GM23338 (cell line): ENCODE results near the gene LRIT1. TPM values are rescaled to one million over a fixed set of nuclear protein-coding genes. Genes with fewer than 3 reads are reported as not detected.

Experiments used
- ATAC-seq: fragments of 200-7000 bp; cut with Tn5 transposase; 3 replicates; pipeline ENCODE4 v1.9.1; 2020
- DNase-seq: peaks from one replicate; pipeline ENCODE4 v3.0.0-alpha.2; 2015; ENCODE audit warnings: low spot score
- H2AFZ ChIP-seq: fragments of 200-600 bp; sonication (generic); 2 replicates; pipeline ENCODE4 v1.8.0; 2016; ENCODE audit warnings: antibody characterized with exemption, mild to moderate bottlenecking, moderate library complexity
- H3F3A ChIP-seq: fragments of 200-600 bp; sonication (generic); replicated peaks from 2 replicates; pipeline ENCODE4 v1.8.0; 2017; ENCODE audit warnings: antibody characterized with exemption, mixed run types, low read depth
- H3K27ac ChIP-seq: fragments of 200-600 bp; sonication (generic); 2 replicates; pipeline ENCODE4 v1.6.1; 2016; ENCODE audit warnings: low read depth
- H3K27me3 ChIP-seq: fragments of 200-600 bp; sonication (generic); 2 replicates; pipeline ENCODE4 v1.8.0; 2016; ENCODE audit warnings: mild to moderate bottlenecking, mixed run types, moderate library complexity; ENCODE audit not compliant: insufficient read depth
- H3K36me3 ChIP-seq: fragments of 200-600 bp; sonication (generic); 2 replicates; pipeline ENCODE4 v1.8.0; 2016; ENCODE audit warnings: mild to moderate bottlenecking; ENCODE audit not compliant: insufficient read depth
- H3K4me1 ChIP-seq: fragments of 200-600 bp; sonication (generic); 2 replicates; pipeline ENCODE4 v1.8.0; 2016; ENCODE audit warnings: mild to moderate bottlenecking, moderate library complexity; ENCODE audit not compliant: insufficient read depth
- H3K4me2 ChIP-seq: fragments of 200-600 bp; sonication (generic); 2 replicates; pipeline ENCODE4 v1.7.1; 2017; ENCODE audit warnings: mixed run types
- H3K4me3 ChIP-seq: fragments of 200-600 bp; sonication (generic); 2 replicates; pipeline ENCODE4 v1.6.1; 2016; ENCODE audit warnings: mixed run types
- H3K79me2 ChIP-seq: fragments of 200-600 bp; sonication (generic); replicated peaks from 2 replicates; pipeline ENCODE4 v1.8.0; 2017; ENCODE audit warnings: mild to moderate bottlenecking; ENCODE audit not compliant: insufficient read depth
- H3K9me2 ChIP-seq: fragments of 200-600 bp; sonication (generic); 2 replicates; pipeline ENCODE4 v1.8.0; 2017; ENCODE audit not compliant: insufficient read depth
- H4K20me1 ChIP-seq: fragments of 200-600 bp; sonication (generic); replicated peaks from 2 replicates; pipeline ENCODE4 v1.8.0; 2017; ENCODE audit warnings: mild to moderate bottlenecking; ENCODE audit not compliant: insufficient read depth
- H3K27ac Mint-ChIP-seq: 2 replicates; pipeline ENCODE4 v1.8.0; 2020; ENCODE audit warnings: inconsistent platforms, mild to moderate bottlenecking, moderate library complexity, mixed read lengths
- H3K27me3 Mint-ChIP-seq: 3 replicates; pipeline ENCODE4 v1.8.0; 2022; ENCODE audit warnings: low read depth, mild to moderate bottlenecking, moderate library complexity, mixed read lengths, inconsistent platforms; ENCODE audit not compliant: insufficient read depth, poor library complexity
- H3K36me3 Mint-ChIP-seq: 3 replicates; pipeline ENCODE4 v1.8.0; 2021; ENCODE audit warnings: low read depth, mild to moderate bottlenecking, inconsistent platforms, moderate library complexity, mixed read lengths
- H3K4me1 Mint-ChIP-seq: 3 replicates; pipeline ENCODE4 v1.8.0; 2020; ENCODE audit warnings: mild to moderate bottlenecking, inconsistent platforms, mixed read lengths
- H3K4me3 Mint-ChIP-seq: 3 replicates; pipeline ENCODE4 v1.8.0; 2021; ENCODE audit warnings: moderate library complexity, mild to moderate bottlenecking, inconsistent platforms, mixed read lengths
- H3K9me3 Mint-ChIP-seq: 3 replicates; pipeline ENCODE4 v1.8.0; 2020; ENCODE audit warnings: moderate library complexity, mild to moderate bottlenecking, inconsistent platforms, mixed read lengths
- CREB1 ChIP-seq: fragments of 250-450 bp; sonication (Bioruptor Pico); IDR thresholded peaks from 2 replicates; pipeline ENCODE4 v1.5.0; 2020; ENCODE audit warnings: low read depth, mild to moderate bottlenecking, moderate library complexity
- EZH2 ChIP-seq: fragments of 200-600 bp; sonication (generic); IDR thresholded peaks from one replicate; pipeline ENCODE4 v1.8.0; 2017; ENCODE audit warnings: antibody characterized with exemption, mild to moderate bottlenecking, low read depth; ENCODE audit not compliant: unreplicated experiment
- EZH2phosphoT487 ChIP-seq: fragments of 200-600 bp; sonication (generic); IDR thresholded peaks from one replicate; pipeline ENCODE4 v1.8.1; 2018; ENCODE audit warnings: antibody characterized with exemption; ENCODE audit not compliant: unreplicated experiment
- JUNB ChIP-seq: IDR thresholded peaks from one replicate; pipeline ENCODE4 v1.6.1; 2016; ENCODE audit warnings: antibody characterized with exemption; ENCODE audit not compliant: unreplicated experiment
- NANOG ChIP-seq: IDR thresholded peaks from 2 replicates; pipeline ENCODE4 v1.6.1; 2016; ENCODE audit warnings: antibody characterized with exemption, borderline replicate concordance
- POLR2AphosphoS5 ChIP-seq: IDR thresholded peaks from 2 replicates; pipeline ENCODE4 v1.6.1; 2016; ENCODE audit warnings: antibody characterized with exemption, low read depth
- STAT1 ChIP-seq: IDR thresholded peaks from one replicate; pipeline ENCODE4 v1.6.1; 2016; ENCODE audit warnings: antibody characterized with exemption; ENCODE audit not compliant: unreplicated experiment
- ZNF114 ChIP-seq: fragments of 250-450 bp; sonication (Bioruptor Pico); IDR thresholded peaks from 2 replicates; pipeline ENCODE4 v1.5.0; 2020; ENCODE audit warnings: mild to moderate bottlenecking, moderate library complexity
- ZNF331 ChIP-seq: fragments of 250-450 bp; sonication (Bioruptor Pico); IDR thresholded peaks from 2 replicates; pipeline ENCODE4 v1.5.0; 2020; ENCODE audit warnings: low read depth, mild to moderate bottlenecking, moderate library complexity
- polyA plus RNA-seq: library from polyadenylated mRNA; unstranded; fragments of >200 nt; fragmentation: Nextera tagmentation; extraction: Ambion mirVana; gene quantifications from 2 replicates; pipeline ENCODE4 v1.2.1, GENCODE V29; 2016
- total RNA-seq: library from RNA; depleted of rRNA; stranded (reverse); fragments of >200 nt; shearing (Covaris generic); gene quantifications from 2 replicates; pipeline ENCODE4 v1.2.3, GENCODE V29; 2014
- TF ChIP-seq, protein P1 (sequence below), 2 experiments: fragments of 200-600 bp in 1 of 2; sonication (generic) in 1 of 2; conservative IDR thresholded peaks; 2 replicates each; pipeline versions ENCODE4 v1.5.1 to v1.6.1; 2016 to 2017; ENCODE audit warnings: antibody characterized with exemption in 2 of 2, low read depth in 2 of 2, mild to moderate bottlenecking in 2 of 2, moderate library complexity in 1 of 2
- TF ChIP-seq, protein P2 (sequence below): fragments of 250-450 bp; sonication (Bioruptor Pico); IDR thresholded peaks from 2 replicates; pipeline ENCODE4 v1.5.0; 2020; ENCODE audit warnings: mild to moderate bottlenecking, moderate library complexity
- TF ChIP-seq, protein P3 (sequence below): IDR thresholded peaks from one replicate; pipeline ENCODE4 v1.6.1; 2018; ENCODE audit warnings: antibody characterized with exemption; ENCODE audit not compliant: unreplicated experiment
- TF ChIP-seq, protein P4 (sequence below): IDR thresholded peaks from 2 replicates; pipeline ENCODE4 v1.6.1; 2016; ENCODE audit warnings: antibody characterized with exemption

Gene LRIT1
- total and polyA plus RNA-seq, 2 experiments from 2014 or later: 0.07 TPM; not detected in 1

DNA sequence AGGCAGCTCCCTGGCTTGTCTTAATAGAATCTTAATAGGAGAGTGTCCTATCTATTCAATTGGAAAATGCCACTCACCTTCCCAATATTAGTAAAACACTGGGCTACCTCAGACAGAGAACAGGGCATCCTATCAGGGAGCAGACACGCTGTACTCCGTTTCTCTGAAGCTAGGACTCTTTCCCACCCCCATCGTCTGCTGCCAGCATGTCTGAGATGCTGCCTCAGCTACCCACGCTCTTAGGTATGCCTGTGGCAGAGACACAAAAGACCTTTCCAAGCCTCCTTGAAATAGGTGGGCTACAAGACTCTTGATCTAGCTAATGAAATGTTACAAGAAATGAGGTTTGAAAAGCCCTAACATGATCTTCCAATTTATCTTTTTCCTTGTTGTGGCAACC, 13.5 kb downstream of the LRIT1 start:
- no peak overlapping the region for H3K4me3 Mint-ChIP-seq
- Histone ChIP-seq H3K4me3 (no peak overlapping the region), H3K4me1 (no peaks in the 10 kb centered on the region), H3F3A (no peaks in the 10 kb centered on the region), H4K20me1 (no peaks in the 10 kb centered on the region), H2AFZ (no peak overlapping the region), H3K79me2 (no peaks in the 10 kb centered on the region), H3K4me2 (no peak overlapping the region), H3K27ac (no peak overlapping the region), H3K36me3 (no peaks in the 10 kb centered on the region), H3K9me2 (peaks cover 7% of the 10 kb centered on the region; the same call in 1 of the 2 replicates), H3K27me3 (no peaks in the 10 kb centered on the region)
- TF ChIP-seq ZNF114 (CRISPR knock-in tag): no peak
- TF ChIP-seq, protein P1, sequence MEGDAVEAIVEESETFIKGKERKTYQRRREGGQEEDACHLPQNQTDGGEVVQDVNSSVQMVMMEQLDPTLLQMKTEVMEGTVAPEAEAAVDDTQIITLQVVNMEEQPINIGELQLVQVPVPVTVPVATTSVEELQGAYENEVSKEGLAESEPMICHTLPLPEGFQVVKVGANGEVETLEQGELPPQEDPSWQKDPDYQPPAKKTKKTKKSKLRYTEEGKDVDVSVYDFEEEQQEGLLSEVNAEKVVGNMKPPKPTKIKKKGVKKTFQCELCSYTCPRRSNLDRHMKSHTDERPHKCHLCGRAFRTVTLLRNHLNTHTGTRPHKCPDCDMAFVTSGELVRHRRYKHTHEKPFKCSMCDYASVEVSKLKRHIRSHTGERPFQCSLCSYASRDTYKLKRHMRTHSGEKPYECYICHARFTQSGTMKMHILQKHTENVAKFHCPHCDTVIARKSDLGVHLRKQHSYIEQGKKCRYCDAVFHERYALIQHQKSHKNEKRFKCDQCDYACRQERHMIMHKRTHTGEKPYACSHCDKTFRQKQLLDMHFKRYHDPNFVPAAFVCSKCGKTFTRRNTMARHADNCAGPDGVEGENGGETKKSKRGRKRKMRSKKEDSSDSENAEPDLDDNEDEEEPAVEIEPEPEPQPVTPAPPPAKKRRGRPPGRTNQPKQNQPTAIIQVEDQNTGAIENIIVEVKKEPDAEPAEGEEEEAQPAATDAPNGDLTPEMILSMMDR (conservative IDR thresholded peaks at IDR 0.05; ENCODE audit: low read depth in 2 of 2): no peak
- no peak for TF ChIP-seq JUNB
- TF ChIP-seq, protein P2, sequence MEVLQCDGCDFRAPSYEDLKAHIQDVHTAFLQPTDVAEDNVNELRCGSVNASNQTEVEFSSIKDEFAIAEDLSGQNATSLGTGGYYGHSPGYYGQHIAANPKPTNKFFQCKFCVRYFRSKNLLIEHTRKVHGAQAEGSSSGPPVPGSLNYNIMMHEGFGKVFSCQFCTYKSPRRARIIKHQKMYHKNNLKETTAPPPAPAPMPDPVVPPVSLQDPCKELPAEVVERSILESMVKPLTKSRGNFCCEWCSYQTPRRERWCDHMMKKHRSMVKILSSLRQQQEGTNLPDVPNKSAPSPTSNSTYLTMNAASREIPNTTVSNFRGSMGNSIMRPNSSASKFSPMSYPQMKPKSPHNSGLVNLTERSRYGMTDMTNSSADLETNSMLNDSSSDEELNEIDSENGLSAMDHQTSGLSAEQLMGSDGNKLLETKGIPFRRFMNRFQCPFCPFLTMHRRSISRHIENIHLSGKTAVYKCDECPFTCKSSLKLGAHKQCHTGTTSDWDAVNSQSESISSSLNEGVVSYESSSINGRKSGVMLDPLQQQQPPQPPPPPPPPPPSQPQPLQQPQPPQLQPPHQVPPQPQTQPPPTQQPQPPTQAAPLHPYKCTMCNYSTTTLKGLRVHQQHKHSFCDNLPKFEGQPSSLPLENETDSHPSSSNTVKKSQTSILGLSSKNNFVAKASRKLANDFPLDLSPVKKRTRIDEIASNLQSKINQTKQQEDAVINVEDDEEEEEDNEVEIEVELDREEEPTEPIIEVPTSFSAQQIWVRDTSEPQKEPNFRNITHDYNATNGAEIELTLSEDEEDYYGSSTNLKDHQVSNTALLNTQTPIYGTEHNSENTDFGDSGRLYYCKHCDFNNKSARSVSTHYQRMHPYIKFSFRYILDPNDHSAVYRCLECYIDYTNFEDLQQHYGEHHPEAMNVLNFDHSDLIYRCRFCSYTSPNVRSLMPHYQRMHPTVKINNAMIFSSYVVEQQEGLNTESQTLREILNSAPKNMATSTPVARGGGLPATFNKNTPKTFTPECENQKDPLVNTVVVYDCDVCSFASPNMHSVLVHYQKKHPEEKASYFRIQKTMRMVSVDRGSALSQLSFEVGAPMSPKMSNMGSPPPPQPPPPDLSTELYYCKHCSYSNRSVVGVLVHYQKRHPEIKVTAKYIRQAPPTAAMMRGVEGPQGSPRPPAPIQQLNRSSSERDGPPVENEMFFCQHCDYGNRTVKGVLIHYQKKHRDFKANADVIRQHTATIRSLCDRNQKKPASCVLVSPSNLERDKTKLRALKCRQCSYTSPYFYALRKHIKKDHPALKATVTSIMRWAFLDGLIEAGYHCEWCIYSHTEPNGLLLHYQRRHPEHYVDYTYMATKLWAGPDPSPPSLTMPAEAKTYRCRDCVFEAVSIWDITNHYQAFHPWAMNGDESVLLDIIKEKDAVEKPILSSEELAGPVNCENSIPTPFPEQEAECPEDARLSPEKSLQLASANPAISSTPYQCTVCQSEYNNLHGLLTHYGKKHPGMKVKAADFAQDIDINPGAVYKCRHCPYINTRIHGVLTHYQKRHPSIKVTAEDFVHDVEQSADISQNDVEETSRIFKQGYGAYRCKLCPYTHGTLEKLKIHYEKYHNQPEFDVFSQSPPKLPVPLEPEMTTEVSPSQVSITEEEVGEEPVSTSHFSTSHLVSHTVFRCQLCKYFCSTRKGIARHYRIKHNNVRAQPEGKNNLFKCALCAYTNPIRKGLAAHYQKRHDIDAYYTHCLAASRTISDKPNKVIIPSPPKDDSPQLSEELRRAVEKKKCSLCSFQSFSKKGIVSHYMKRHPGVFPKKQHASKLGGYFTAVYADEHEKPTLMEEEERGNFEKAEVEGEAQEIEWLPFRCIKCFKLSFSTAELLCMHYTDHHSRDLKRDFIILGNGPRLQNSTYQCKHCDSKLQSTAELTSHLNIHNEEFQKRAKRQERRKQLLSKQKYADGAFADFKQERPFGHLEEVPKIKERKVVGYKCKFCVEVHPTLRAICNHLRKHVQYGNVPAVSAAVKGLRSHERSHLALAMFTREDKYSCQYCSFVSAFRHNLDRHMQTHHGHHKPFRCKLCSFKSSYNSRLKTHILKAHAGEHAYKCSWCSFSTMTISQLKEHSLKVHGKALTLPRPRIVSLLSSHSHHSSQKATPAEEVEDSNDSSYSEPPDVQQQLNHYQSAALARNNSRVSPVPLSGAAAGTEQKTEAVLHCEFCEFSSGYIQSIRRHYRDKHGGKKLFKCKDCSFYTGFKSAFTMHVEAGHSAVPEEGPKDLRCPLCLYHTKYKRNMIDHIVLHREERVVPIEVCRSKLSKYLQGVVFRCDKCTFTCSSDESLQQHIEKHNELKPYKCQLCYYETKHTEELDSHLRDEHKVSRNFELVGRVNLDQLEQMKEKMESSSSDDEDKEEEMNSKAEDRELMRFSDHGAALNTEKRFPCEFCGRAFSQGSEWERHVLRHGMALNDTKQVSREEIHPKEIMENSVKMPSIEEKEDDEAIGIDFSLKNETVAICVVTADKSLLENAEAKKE (CRISPR knock-in tag): no peak
- TF ChIP-seq CREB1 (CRISPR knock-in tag): no peak
- TF ChIP-seq POLR2AphosphoS5: no peak
- no peak for TF ChIP-seq EZH2phosphoT487
- no peak for TF ChIP-seq ZNF331 (CRISPR knock-in tag)
- TF ChIP-seq EZH2: no peak
- TF ChIP-seq, protein P3, sequence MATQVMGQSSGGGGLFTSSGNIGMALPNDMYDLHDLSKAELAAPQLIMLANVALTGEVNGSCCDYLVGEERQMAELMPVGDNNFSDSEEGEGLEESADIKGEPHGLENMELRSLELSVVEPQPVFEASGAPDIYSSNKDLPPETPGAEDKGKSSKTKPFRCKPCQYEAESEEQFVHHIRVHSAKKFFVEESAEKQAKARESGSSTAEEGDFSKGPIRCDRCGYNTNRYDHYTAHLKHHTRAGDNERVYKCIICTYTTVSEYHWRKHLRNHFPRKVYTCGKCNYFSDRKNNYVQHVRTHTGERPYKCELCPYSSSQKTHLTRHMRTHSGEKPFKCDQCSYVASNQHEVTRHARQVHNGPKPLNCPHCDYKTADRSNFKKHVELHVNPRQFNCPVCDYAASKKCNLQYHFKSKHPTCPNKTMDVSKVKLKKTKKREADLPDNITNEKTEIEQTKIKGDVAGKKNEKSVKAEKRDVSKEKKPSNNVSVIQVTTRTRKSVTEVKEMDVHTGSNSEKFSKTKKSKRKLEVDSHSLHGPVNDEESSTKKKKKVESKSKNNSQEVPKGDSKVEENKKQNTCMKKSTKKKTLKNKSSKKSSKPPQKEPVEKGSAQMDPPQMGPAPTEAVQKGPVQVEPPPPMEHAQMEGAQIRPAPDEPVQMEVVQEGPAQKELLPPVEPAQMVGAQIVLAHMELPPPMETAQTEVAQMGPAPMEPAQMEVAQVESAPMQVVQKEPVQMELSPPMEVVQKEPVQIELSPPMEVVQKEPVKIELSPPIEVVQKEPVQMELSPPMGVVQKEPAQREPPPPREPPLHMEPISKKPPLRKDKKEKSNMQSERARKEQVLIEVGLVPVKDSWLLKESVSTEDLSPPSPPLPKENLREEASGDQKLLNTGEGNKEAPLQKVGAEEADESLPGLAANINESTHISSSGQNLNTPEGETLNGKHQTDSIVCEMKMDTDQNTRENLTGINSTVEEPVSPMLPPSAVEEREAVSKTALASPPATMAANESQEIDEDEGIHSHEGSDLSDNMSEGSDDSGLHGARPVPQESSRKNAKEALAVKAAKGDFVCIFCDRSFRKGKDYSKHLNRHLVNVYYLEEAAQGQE: no peak
- TF ChIP-seq, protein P4, sequence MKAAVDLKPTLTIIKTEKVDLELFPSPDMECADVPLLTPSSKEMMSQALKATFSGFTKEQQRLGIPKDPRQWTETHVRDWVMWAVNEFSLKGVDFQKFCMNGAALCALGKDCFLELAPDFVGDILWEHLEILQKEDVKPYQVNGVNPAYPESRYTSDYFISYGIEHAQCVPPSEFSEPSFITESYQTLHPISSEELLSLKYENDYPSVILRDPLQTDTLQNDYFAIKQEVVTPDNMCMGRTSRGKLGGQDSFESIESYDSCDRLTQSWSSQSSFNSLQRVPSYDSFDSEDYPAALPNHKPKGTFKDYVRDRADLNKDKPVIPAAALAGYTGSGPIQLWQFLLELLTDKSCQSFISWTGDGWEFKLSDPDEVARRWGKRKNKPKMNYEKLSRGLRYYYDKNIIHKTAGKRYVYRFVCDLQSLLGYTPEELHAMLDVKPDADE: no peak
- TF ChIP-seq STAT1: no peak
- TF ChIP-seq NANOG: no peak
- no peak overlapping the region for H3K27ac Mint-ChIP-seq
- DNase-seq: no peak
- no peaks in the 10 kb centered on the region for H3K4me1 Mint-ChIP-seq
- H3K36me3 Mint-ChIP-seq: no peaks in the 10 kb centered on the region
- no peaks in the 10 kb centered on the region for H3K9me3 Mint-ChIP-seq
- ATAC-seq: no peak
- H3K27me3 Mint-ChIP-seq: no peaks in the 10 kb centered on the region
